Fibroblast of peridontal ligament (primary cell): ENCODE results near the gene PCBP3.
"Not testable (repeated sequence)": the region's sequence is repeated elsewhere in the genome, so short reads cannot be mapped to it uniquely, and the experiment has no call there.

Experiments used
- DNase-seq: peaks from one replicate; pipeline ENCODE4 v3.0.0-alpha.2; 2010; ENCODE audit errors: extremely low read depth

Gene PCBP3

DNA sequence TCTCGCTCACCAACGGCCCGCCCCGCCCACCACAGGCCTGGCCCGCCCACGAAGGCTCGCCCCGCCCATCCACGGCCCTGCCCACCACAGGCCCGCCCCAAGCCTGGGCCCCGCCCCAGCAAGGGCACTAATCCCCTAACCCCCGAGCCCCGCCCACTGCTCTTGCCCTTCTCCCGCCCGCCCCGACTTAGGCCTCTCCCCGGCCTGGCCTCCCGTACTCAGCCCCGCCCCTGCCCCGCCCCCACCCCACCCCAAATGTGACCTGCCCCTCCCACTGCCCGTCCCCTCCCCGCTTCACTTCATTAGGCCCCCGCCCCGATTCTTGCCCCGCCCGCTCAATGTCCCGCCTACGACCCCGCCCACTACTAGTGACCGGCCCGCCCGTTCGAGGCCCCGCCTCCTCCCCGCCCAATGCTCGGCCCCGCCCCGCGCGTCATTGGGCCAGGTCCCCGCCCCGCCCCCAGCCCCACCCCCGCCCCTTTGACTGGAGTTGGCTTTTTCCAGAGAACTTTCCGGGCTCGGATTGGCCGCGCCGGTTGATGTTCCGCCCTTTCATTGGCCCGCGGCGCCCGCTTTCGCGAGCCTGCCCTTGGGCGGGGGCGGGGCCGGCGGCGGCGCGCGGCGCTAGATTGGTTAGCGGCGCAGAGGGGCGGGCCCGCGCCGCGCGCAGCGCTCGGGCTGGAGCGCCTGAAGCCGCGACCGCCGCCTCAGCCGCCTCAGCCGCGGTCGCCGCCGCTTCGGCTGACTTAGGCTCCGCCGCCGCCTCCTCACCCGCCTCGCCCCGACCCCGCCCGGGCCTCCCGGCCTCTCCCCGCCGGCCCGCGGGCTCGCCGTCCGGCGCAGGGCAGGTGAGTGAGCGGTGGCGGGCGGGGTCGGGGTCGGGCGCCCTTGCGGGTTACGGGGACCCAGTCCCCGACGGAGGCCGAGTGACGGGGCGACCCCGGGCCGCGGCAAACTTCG is at the start of gene PCBP3:
PCBP3 (plus strand) TSS at position 705 of the 960 bp plus-strand sequence. CDS start 206,361 bp downstream, outside the sequence.
- DNase-seq, result peak; percentile 77

GRCh38 chr21:45594721-45595489 is 48.6 kb upstream of the PCBP3 start:
- DNase-seq, result no peak

DNA sequence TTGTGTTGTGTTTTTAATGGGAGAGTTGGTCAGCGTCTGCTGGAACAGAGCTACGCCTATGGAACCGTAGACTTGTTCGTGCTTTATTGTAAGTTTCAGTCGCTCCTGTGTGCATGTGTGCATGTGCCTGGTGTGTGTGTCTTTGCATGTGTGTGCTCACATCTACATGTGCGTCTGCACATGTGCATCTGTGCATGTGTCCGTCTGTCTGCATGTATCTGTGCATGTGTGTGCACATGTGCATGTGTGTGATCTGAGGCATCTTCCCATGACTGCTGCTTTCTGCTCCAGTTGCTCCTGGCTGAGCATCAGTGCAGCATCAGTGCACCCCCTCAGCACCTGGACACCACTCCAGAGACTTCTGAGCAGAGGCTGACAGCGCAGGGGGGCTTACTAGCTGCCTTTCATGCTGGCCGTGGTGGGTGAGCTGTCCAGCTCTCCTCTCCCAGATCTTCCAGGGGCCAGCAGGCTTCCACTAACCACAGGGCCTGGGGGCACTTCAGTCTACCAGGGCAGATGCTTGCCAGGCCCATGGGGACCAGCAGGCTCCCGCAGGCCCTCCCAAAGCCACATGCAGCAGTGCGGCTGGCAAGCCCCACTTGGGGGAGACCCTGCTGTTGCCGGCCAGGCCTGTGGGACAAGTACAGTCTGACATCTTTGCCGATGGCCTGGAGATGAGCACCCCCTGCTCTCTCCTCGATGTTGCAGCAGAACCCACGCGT is 47.8 kb upstream of the PCBP3 start:
- DNase-seq, result no peak

- DNase-seq, result peak; percentile 33
Observed at GRCh38 chr21:45596704-45597318, 46.7 kb upstream of the PCBP3 start.

DNA sequence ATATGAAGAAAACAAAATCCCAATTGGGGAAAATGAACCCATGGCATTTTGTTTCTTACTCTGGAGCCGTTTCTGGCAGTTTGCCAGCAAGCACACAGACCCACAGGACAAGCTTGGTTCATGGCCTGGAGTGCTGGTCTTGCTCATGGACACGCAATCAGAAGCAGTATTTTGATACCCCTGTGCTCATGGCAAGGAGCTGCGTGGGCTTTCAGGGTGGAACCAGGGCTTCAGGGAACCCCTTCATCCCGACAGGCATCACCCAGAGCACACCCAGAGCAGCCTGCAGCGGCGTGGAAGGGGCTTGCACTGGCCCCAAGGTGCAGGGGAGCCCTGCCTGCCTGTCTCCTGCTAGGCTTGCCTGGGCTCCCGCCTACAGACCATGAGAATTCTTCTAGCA is 45.4 kb upstream of the PCBP3 start:
- DNase-seq, result no peak

- no peak for DNase-seq
Observed at GRCh38 chr21:45598666-45599065, 44.9 kb upstream of the PCBP3 start.

DNA sequence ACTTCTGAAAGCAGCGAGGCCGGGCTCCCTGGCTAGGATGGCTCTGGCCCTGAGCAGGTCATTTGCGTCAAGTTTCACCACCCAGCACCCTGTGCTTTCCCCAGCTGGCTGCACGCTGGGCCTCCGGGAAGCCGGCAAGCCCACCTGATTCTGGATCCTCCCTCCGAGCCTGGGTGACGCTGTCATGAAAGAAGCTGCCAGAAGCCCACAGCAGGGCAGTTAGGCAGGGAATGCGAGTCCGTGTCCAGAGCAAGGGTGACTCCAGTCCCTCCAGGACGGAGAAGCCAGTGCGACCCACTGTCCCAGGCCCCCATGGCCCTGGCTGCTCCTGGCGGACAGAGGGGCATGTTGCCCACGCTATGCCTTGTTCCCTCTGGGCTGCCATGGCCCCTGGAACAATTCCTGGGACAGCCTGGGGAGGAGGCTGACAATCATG is 44.4 kb upstream of the PCBP3 start:
- no peak for DNase-seq

GRCh38 chr21:45600248-45600647 is 43.3 kb upstream of the PCBP3 start:
- no peak for DNase-seq

DNA sequence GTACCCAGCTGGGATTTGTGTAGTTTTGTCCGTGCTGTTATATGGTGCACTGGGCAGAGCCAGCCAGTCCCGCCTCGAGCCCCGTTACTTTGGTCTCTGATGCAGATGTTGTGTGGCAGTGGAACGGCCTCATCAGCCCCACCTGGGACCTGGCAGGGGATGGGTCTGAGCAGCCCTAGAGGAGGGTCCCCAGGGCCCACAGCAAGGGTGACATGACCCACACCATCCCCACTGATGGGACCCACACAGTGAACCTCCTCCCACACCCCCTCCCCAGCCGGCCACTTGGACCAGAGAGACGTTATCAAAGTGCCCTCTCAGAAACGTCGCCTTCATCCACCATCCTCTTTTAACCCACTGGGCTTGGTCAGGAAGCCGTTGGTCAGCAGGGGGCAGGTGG is 42.0 kb upstream of the PCBP3 start:
- DNase-seq, result no peak

- DNase-seq, result no peak
Observed at GRCh38 chr21:45602106-45602505, 41.4 kb upstream of the PCBP3 start.

DNA sequence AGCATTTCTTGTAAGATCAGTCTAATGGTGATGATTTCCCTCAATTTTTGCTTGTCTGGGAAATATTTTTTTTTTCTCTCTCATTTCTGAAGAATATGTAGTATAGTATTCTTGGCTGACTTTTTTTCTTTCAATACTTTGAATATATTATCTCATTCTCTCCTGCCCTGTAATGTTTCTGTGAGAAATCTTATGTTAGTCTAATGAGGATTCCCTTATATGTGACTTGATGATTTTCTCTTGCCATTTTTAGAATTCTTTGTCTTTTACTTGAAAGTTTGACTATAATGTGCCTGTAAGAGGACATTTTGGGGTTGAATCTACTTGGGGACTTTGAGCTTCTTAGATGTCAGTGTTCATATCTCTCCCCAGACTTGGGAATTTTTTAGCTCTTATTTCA is 40.0 kb upstream of the PCBP3 start:
- DNase-seq, result no peak

- DNase-seq, result not testable (repeated sequence)
Observed at GRCh38 chr21:45604681-45605080, 38.8 kb upstream of the PCBP3 start.

DNA sequence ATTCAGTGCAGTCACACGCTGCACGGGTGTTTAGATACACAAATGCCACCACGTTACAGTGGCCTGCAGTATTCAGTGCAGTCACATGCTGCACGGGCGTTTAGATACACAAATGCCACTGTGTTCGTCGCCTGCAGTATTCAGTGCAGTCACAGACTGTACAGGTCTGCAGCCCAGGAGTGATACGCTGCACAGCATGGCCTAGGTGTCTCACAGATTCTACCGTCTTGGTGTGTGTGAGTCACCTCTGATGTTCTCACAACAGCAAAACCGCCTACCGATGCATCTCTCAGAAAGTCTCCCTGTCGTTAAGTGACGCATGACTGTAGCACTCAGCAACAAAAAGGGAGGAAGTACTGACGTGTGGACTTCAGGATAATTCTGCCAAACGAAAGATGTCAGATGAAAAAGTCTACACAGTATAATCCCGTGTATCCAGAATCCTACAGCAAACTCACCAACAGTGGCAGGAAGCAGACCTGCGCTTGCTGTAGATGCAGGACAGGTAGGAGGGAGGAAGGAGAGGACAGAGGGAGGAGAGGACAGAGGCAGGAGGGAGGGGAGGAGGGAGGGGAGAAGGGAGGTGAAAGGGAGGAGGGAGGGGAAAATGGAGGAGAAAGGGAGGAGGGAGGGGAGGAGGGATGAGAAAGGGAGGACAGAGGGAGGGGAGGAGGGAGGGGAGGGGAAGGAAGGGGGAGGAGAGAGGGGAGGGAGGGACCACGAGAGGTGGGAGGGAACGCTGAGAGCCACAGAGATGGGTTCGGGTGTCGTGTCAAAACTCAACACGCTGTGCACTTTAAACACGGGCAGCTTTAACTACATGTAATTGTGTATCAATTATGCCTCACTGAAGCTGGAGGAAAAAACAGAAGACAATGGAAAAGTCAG is 36.3 kb upstream of the PCBP3 start:
- no peak for DNase-seq

- DNase-seq, result no peak
Observed at GRCh38 chr21:45607909-45608295, 35.6 kb upstream of the PCBP3 start.

DNA sequence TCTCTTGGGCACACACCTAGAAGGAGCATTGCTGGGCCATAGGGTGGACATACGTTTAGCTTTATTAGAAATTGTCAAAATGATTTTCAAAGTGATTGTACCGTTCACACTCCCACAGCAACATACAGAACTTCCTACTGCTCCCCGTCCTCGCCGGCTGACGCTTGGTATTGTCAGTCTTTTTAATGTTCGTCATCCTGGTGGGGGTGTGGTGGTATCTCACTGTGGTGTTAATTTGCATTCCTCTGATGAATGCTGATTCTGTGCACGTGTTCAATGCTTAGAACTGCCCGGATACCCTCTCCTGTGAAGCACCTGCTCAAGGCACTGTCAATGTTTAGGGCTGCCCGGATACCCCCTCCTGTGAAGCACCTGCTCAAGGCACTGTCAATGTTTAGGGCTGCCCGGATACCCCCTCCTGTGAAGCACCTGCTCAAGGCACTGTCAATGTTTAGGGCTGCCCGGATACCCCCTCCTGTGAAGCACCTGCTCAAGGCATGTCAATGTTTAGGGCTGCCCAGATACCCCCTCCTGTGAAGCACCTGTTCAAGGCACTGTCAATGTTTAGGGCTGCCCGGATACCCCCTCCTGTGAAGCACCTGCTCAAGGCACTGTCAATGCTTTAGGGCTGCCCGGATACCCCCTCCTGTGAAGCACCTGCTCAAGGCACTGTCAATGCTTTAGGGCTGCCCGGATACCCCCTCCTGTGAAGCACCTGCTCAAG is 34.6 kb upstream of the PCBP3 start:
- DNase-seq, result not testable (repeated sequence)

DNA sequence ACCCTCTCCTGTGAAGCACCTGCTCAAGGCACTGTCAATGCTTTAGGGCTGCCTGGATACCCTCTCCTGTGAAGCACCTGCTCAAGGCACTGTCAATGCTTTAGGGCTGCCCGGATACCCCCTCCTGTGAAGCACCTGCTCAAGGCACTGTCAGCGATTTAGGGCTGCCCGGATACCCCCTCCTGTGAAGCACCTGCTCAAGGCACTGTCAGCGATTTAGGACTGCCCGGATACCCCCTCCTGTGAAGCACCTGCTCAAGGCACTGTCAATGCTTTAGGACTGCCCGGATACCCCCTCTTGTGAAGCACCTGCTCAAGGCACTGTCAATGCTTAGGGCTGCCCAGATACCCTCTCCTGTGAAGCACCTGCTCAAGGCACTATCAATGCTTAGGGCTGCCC is 33.9 kb upstream of the PCBP3 start:
- DNase-seq, result not testable (repeated sequence)

GRCh38 chr21:45611296-45611695 is 32.2 kb upstream of the PCBP3 start:
- DNase-seq, result no peak

- DNase-seq, result no peak
Observed at GRCh38 chr21:45611939-45612664, 31.4 kb upstream of the PCBP3 start.

- not testable (repeated sequence) for DNase-seq
Observed at GRCh38 chr21:45612665-45613019, 30.9 kb upstream of the PCBP3 start.
